Activated CD8-positive, alpha-beta memory T cell treated with anti-CD3 and anti-CD28 coated beads, Interleukin-2, amount 10 ng/mL, durations not matched to agents 7 days and 5 days (primary cell): ENCODE results near the gene TREH. TPM values are rescaled to one million over a fixed set of nuclear protein-coding genes. Genes with fewer than 3 reads are reported as not detected.

Experiments used
- ATAC-seq: fragments of 150-1000 bp; cut with Tn5 transposase; one replicate; pipeline ENCODE4 v1.10.0; 2021; ENCODE audit warnings: moderate library complexity
- CTCF ChIA-PET: fragments of 350-600 bp; sonication (Branson Sonifier 250); formaldehyde crosslinking; loops from one replicate; lab custom pipeline; 2021; ENCODE audit warnings: antibody characterized with exemption; lab: Charles Lee
- DNase-seq: peaks from one replicate; pipeline ENCODE4 v3.0.0-alpha.2; 2020
- H3K27ac Mint-ChIP-seq: one replicate; pipeline ENCODE4 v1.8.0; 2021; ENCODE audit warnings: mild to moderate bottlenecking, mixed read lengths
- H3K27me3 Mint-ChIP-seq: one replicate; pipeline ENCODE4 v1.8.0; 2021; ENCODE audit warnings: mixed read lengths
- H3K36me3 Mint-ChIP-seq: one replicate; pipeline ENCODE4 v1.8.0; 2021; ENCODE audit warnings: mild to moderate bottlenecking, mixed read lengths
- H3K4me1 Mint-ChIP-seq: one replicate; pipeline ENCODE4 v1.8.0; 2021; ENCODE audit warnings: mixed read lengths
- H3K4me3 Mint-ChIP-seq: one replicate; pipeline ENCODE4 v1.8.0; 2021; ENCODE audit warnings: mild to moderate bottlenecking, moderate library complexity, mixed read lengths
- H3K9me3 Mint-ChIP-seq: one replicate; pipeline ENCODE4 v1.8.0; 2022; ENCODE audit warnings: low read depth, mixed read lengths
- total RNA-seq, 2 experiments: library from RNA; stranded (reverse); gene quantifications; one replicate each; pipeline ENCODE4 v1.2.3, GENCODE V29; 2021

TREH gene
- total RNA-seq, 2 experiments from 2014 or later, result not detected

- Mint-ChIP-seq H3K4me3 (no peak overlapping the region), H3K27me3 (no peaks in the 10 kb centered on the region), H3K9me3 (no peaks in the 10 kb centered on the region), H3K27ac (no peak overlapping the region), H3K4me1 (peaks cover 6% of the 10 kb centered on the region), H3K36me3 (no peaks in the 10 kb centered on the region)
- ATAC-seq (no peak), DNase-seq (no peak)
- CTCF ChIA-PET, result interaction anchor here (1.4 kb wide), 1 partner anchor 11 kb away, joined by 5 read pairs; no protein-coding TSS in a partner anchor
Observed at GRCh38 chr11:118648291-118648690, 31.2 kb downstream of the TREH start.

- Mint-ChIP-seq H3K4me1 (no peaks in the 10 kb centered on the region), H3K27ac (no peak overlapping the region), H3K36me3 (no peaks in the 10 kb centered on the region)
Observed at GRCh38 chr11:118646393-118646792, 33.1 kb downstream of the TREH start.

GRCh38 chr11:118645066-118645715 is 34.3 kb downstream of the TREH start:
- Mint-ChIP-seq H3K4me1 (no peaks in the 10 kb centered on the region), H3K36me3 (no peaks in the 10 kb centered on the region), H3K27ac (no peak overlapping the region), H3K4me3 (no peak overlapping the region), H3K27me3 (no peaks in the 10 kb centered on the region), H3K9me3 (no peaks in the 10 kb centered on the region)
- DNase-seq, result no peak
- no peak for ATAC-seq
- CTCF ChIA-PET, result no interaction called here

More at GRCh38 chr11:118646393-118646792, 33.1 kb downstream of the TREH start:
- no peaks in the 10 kb centered on the region for H3K9me3 Mint-ChIP-seq
- CTCF ChIA-PET, result interaction anchor here (0.7 kb wide), 1 partner anchor 33 kb away, joined by 3 read pairs; no protein-coding TSS in a partner anchor
- ATAC-seq, result no peak
- H3K27me3 Mint-ChIP-seq, result no peaks in the 10 kb centered on the region
- H3K4me3 Mint-ChIP-seq, result no peak overlapping the region
- no peak for DNase-seq

- CTCF ChIA-PET, result no interaction called here
- H3K27me3 Mint-ChIP-seq, result no peaks in the 10 kb centered on the region
- no peaks in the 10 kb centered on the region for H3K4me1 Mint-ChIP-seq
- no peaks in the 10 kb centered on the region for H3K36me3 Mint-ChIP-seq
- DNase-seq (no peak), ATAC-seq (no peak)
- H3K27ac Mint-ChIP-seq, result no peak overlapping the region
- no peak overlapping the region for H3K4me3 Mint-ChIP-seq
- H3K9me3 Mint-ChIP-seq, result no peaks in the 10 kb centered on the region
Observed at GRCh38 chr11:118644496-118644895, 35.0 kb downstream of the TREH start.

GRCh38 chr11:118643995-118644345 is 35.5 kb downstream of the TREH start:
- Mint-ChIP-seq H3K36me3 (no peaks in the 10 kb centered on the region), H3K27me3 (no peaks in the 10 kb centered on the region), H3K4me3 (no peak overlapping the region), H3K27ac (no peak overlapping the region), H3K9me3 (no peaks in the 10 kb centered on the region), H3K4me1 (no peaks in the 10 kb centered on the region)
- DNase-seq (no peak), ATAC-seq (no peak)
- CTCF ChIA-PET, result no interaction called here

GRCh38 chr11:118643142-118643994 is 36.1 kb downstream of the TREH start:
- no peak for DNase-seq
- Mint-ChIP-seq H3K4me1 (no peaks in the 10 kb centered on the region), H3K9me3 (no peaks in the 10 kb centered on the region), H3K27me3 (no peaks in the 10 kb centered on the region), H3K36me3 (no peaks in the 10 kb centered on the region), H3K27ac (no peak overlapping the region), H3K4me3 (no peak overlapping the region)
- ATAC-seq, result no peak
- CTCF ChIA-PET, result interaction anchor here (0.5 to 1.1 kb wide), 4 partner anchors 16 to 57 kb away, joined by 3 to 4 read pairs (median 3); no protein-coding TSS in a partner anchor

- H3K4me3 Mint-ChIP-seq, result no peak overlapping the region
- no peaks in the 10 kb centered on the region for H3K4me1 Mint-ChIP-seq
- CTCF ChIA-PET, result no interaction called here
- DNase-seq, result no peak
- no peaks in the 10 kb centered on the region for H3K9me3 Mint-ChIP-seq
- no peaks in the 10 kb centered on the region for H3K36me3 Mint-ChIP-seq
- no peak overlapping the region for H3K27ac Mint-ChIP-seq
- no peaks in the 10 kb centered on the region for H3K27me3 Mint-ChIP-seq
- ATAC-seq, result no peak
Observed at GRCh38 chr11:118641397-118642019, 37.9 kb downstream of the TREH start.

GRCh38 chr11:118640332-118641154 is 38.9 kb downstream of the TREH start:
- no peaks in the 10 kb centered on the region for H3K36me3 Mint-ChIP-seq
- no peak for DNase-seq
- H3K9me3 Mint-ChIP-seq, result no peaks in the 10 kb centered on the region
- no peak for ATAC-seq
- H3K27ac Mint-ChIP-seq, result no peak overlapping the region
- no peaks in the 10 kb centered on the region for H3K4me1 Mint-ChIP-seq
- H3K27me3 Mint-ChIP-seq, result peaks cover 3% of the 10 kb centered on the region
- CTCF ChIA-PET, result interaction anchor here (1.1 kb wide), 1 partner anchor 19 kb away, joined by 3 read pairs; no protein-coding TSS in a partner anchor
- H3K4me3 Mint-ChIP-seq, result no peak overlapping the region

GRCh38 chr11:118639899-118640298 is 39.6 kb downstream of the TREH start:
- CTCF ChIA-PET, result interaction anchor here (1.1 kb wide), 1 partner anchor 19 kb away, joined by 3 read pairs; no protein-coding TSS in a partner anchor
- Mint-ChIP-seq H3K9me3 (no peaks in the 10 kb centered on the region), H3K4me3 (no peak overlapping the region), H3K27me3 (peaks cover 3% of the 10 kb centered on the region), H3K36me3 (no peaks in the 10 kb centered on the region), H3K4me1 (no peaks in the 10 kb centered on the region), H3K27ac (no peak overlapping the region)
- ATAC-seq, result no peak
- DNase-seq, result no peak

- DNase-seq (no peak), ATAC-seq (no peak)
- no peak overlapping the region for H3K27ac Mint-ChIP-seq
- no peaks in the 10 kb centered on the region for H3K9me3 Mint-ChIP-seq
- CTCF ChIA-PET, result interaction anchor here (0.7 kb wide), 1 partner anchor 21 kb away, joined by 3 read pairs; no protein-coding TSS in a partner anchor
- H3K4me3 Mint-ChIP-seq, result no peak overlapping the region
- no peaks in the 10 kb centered on the region for H3K36me3 Mint-ChIP-seq
- H3K4me1 Mint-ChIP-seq, result no peaks in the 10 kb centered on the region
- H3K27me3 Mint-ChIP-seq, result peaks cover 3% of the 10 kb centered on the region
Observed at GRCh38 chr11:118638726-118639125, 40.7 kb downstream of the TREH start.

- no peak for ATAC-seq
Observed at GRCh38 chr11:118636569-118637290, 42.7 kb downstream of the TREH start.

GRCh38 chr11:118635642-118636041 is 43.8 kb downstream of the TREH start:
- no peak overlapping the region for H3K4me3 Mint-ChIP-seq
- H3K27ac Mint-ChIP-seq, result no peak overlapping the region
- H3K36me3 Mint-ChIP-seq, result no peaks in the 10 kb centered on the region
- no peaks in the 10 kb centered on the region for H3K9me3 Mint-ChIP-seq
- ATAC-seq, result no peak
- peaks cover 3% of the 10 kb centered on the region for H3K27me3 Mint-ChIP-seq
- CTCF ChIA-PET, result interaction anchor here (1.1 to 3.1 kb wide), 4 partner anchors 19 to 25 kb away, joined by 3 to 12 read pairs (median 6); no protein-coding TSS in a partner anchor
- no peak for DNase-seq
- no peaks in the 10 kb centered on the region for H3K4me1 Mint-ChIP-seq

More at GRCh38 chr11:118636569-118637290, 42.7 kb downstream of the TREH start:
- Mint-ChIP-seq H3K4me1 (no peaks in the 10 kb centered on the region), H3K9me3 (no peaks in the 10 kb centered on the region), H3K27me3 (peaks cover 3% of the 10 kb centered on the region), H3K4me3 (no peak overlapping the region), H3K27ac (no peak overlapping the region), H3K36me3 (no peaks in the 10 kb centered on the region)
- CTCF ChIA-PET, result interaction anchor here (1.7 to 3.1 kb wide), 2 partner anchors 24 to 25 kb away, joined by 10 to 12 read pairs; no protein-coding TSS in a partner anchor
- no peak for DNase-seq
